Skeletal muscle satellite cell (primary cell): ENCODE results near the gene USB1.
"Not testable (repeated sequence)": the region's sequence is repeated elsewhere in the genome, so short reads cannot be mapped to it uniquely, and the experiment has no call there.

Experiments used
- H3K27me3 ChIP-seq: 2 replicates; pipeline ENCODE4 v1.7.0; 2013; ENCODE audit warnings: low read length; ENCODE audit not compliant: control insufficient read depth, insufficient read depth
- H3K36me3 ChIP-seq: 2 replicates; pipeline ENCODE4 v1.7.0; 2013; ENCODE audit warnings: mild to moderate bottlenecking, control low read depth, low read length; ENCODE audit not compliant: insufficient read depth
- H3K4me1 ChIP-seq: 2 replicates; pipeline ENCODE4 v1.7.0; 2013; ENCODE audit warnings: low read length; ENCODE audit not compliant: control insufficient read depth, insufficient read depth
- H3K4me2 ChIP-seq: 2 replicates; pipeline ENCODE4 v1.7.0; 2013; ENCODE audit warnings: mild to moderate bottlenecking, low read length
- H3K4me3 ChIP-seq: 2 replicates; pipeline ENCODE4 v1.7.0; 2013; ENCODE audit warnings: low read length
- H3K9ac ChIP-seq: 2 replicates; pipeline ENCODE4 v1.7.0; 2013; ENCODE audit warnings: mild to moderate bottlenecking, low read depth, low read length, moderate library complexity
- H3K9me3 ChIP-seq: replicated peaks from 2 replicates; pipeline ENCODE4 v1.7.0; 2013; ENCODE audit warnings: mild to moderate bottlenecking, control low read depth, low read length

USB1 gene

DNA sequence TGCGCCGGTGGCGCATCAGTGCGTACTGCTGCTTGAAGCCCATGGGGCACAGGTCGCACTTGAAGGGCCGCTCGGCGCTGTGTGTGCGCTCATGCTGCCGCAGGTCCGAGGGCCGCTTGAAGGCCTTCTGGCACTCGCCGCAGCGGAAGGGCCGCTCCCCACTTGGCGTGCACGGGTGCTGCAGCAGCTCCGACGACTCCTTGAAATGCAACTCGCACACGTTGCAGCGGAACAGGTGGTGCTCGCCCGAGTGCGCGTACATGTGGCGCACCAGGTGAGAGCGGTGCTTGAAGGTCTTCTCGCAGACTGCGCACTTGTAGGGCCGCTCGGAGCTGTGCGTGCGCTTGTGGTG lies 4.1 kb upstream of the USB1 start:
- Histone ChIP-seq H3K9ac (no peak overlapping the region), H3K4me1 (peaks cover 29% of the 10 kb centered on the region), H3K27me3 (no peaks in the 10 kb centered on the region), H3K9me3 (no peaks in the 10 kb centered on the region), H3K36me3 (peaks cover 42% of the 10 kb centered on the region), H3K4me2 (no peak overlapping the region), H3K4me3 (no peak overlapping the region)

DNA sequence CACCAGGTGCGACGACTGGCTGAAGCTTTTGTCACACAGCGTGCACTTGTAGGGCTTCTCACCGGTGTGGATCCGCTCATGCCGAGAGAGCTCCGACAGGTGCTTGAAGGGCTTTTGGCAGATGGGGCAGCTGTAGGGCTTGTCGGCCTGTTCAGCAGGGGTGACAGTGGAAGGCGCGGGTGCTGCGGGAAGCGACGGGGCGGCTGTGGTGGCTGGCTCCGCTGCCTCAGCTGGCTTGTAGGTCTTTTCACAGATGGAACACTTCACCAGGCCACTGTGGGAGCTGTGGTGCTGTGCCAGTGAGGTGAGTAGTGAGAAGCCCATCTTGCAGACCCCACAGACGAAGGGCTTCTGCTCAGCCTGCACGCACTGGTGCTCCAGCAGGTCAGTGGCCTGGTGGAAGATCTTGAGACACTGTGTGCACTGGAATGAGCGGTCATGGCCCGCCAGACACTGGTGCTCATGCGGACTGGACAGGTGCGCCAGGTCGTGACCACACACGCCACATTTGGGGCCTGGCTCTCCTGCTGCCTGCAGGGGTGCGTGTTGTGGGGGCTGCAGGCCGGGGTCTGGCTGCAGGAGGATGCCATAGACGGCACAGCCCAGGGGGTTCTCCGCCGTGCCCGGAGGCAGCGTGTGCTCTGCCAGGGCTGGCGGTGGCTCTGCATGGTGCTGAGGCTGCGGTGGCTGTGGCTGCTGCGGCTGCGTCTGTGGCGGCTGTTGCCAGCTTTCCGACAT lies 3.5 kb upstream of the USB1 start:
- H3K36me3 ChIP-seq = peaks cover 42% of the 10 kb centered on the region
- no peaks in the 10 kb centered on the region for H3K27me3 ChIP-seq
- H3K4me2 ChIP-seq = no peak overlapping the region
- no peak overlapping the region for H3K4me3 ChIP-seq
- no peak overlapping the region for H3K9ac ChIP-seq
- H3K4me1 ChIP-seq = peaks cover 31% of the 10 kb centered on the region
- H3K9me3 ChIP-seq = no peaks in the 10 kb centered on the region

DNA sequence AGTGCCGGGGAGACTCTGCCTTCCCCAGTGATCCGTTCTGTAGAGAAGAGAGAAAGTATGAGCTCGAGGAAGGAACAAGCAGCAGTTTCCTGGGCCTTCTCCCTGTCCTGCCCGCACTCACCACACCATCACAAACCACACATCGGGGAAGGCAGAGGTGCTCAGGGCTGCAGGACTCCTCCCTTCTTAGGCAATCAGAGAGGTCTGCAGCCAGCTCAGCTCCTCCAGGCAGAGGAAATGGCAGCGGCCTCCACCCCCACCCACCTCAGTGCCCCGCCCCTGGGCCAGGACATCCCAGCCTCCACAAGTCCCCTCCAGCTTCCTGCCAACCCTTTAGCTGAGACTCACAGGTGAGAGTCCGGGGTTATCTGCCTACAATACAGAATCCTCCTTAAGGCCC lies 2.7 kb upstream of the USB1 start:
- peaks cover 46% of the 10 kb centered on the region for H3K36me3 ChIP-seq
- peak overlapping the region; percentile 87 for H3K4me2 ChIP-seq
- peaks cover 31% of the 10 kb centered on the region for H3K4me1 ChIP-seq
- H3K9me3 ChIP-seq = no peaks in the 10 kb centered on the region
- no peak overlapping the region for H3K9ac ChIP-seq
- H3K27me3 ChIP-seq = no peaks in the 10 kb centered on the region
- H3K4me3 ChIP-seq = no peak overlapping the region

GRCh38 chr16:57998992-57999365 lies 2.2 kb upstream of the USB1 start:
- Histone ChIP-seq H3K27me3 (no peaks in the 10 kb centered on the region), H3K9me3 (no peaks in the 10 kb centered on the region), H3K4me2 (peak overlapping the region; percentile 87), H3K9ac (peak overlapping the region; percentile 94), H3K4me3 (peak overlapping the region; percentile 87), H3K36me3 (peaks cover 45% of the 10 kb centered on the region), H3K4me1 (peaks cover 31% of the 10 kb centered on the region)

GRCh38 chr16:57999366-57999970 lies 1.7 kb upstream of the USB1 start:
- H3K36me3 ChIP-seq = peaks cover 45% of the 10 kb centered on the region
- H3K9ac ChIP-seq = peak overlapping the region; percentile 94
- H3K27me3 ChIP-seq = no peaks in the 10 kb centered on the region
- H3K4me1 ChIP-seq = peaks cover 31% of the 10 kb centered on the region
- H3K9me3 ChIP-seq = no peaks in the 10 kb centered on the region
- H3K4me2 ChIP-seq = peak overlapping the region; percentile 87
- peak overlapping the region; percentile 87 for H3K4me3 ChIP-seq

- Histone ChIP-seq H3K9me3 (no peaks in the 10 kb centered on the region), H3K4me2 (peak within 1 kb of the TSS; percentile 100), H3K27me3 (no peaks in the 10 kb centered on the region), H3K4me1 (peaks cover 37% of the 10 kb centered on the region), H3K9ac (peak within 1 kb of the TSS; percentile 94), H3K36me3 (peaks cover 46% of the 10 kb centered on the region), H3K4me3 (peak within 1 kb of the TSS; percentile 87)
Measured at GRCh38 chr16:57999971-58000705, 1.1 kb upstream of the USB1 start, which contains the start of gene ZNF319. Gene ZNF319, minus strand, starts transcription at chr16:58000672. Its CDS starts 2,407 bp downstream, at chr16:57998265.

DNA sequence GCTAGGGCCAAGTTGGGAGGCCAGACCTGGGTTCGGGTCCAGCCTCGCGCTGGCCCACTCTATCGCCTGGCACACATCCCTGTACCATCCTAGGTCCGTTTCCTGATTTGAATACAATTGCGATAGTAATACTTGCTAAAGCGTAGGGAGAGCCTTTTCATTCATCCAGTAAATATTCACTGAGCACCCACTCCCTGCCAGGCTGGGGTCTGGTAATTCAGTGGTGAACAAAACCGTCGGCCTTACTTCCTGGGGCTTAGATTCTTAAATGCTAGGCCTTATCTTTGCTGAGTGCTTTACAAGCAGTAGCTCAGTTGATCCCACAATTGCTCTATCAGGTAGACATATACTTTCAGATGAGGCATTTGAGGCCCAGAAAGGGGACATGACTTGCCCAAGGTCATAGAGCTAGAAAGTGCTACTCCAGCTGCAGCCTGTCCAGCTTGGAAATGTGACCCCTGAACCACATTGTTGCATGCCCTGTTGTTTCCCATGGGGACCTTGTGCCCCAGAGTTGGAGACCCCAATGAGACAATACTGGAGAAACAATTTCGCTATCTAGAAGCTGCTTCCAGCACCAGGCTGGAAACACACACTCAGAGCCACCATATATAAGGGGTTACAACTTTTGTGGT lies 691 bp downstream of the USB1 start:
- Histone ChIP-seq H3K27me3 (no peaks in the 10 kb centered on the region), H3K4me1 (peaks cover 37% of the 10 kb centered on the region), H3K9me3 (no peaks in the 10 kb centered on the region), H3K9ac (peak overlapping the region; percentile 86), H3K4me3 (peak overlapping the region; percentile 87), H3K4me2 (peak overlapping the region; percentile 100), H3K36me3 (peaks cover 33% of the 10 kb centered on the region)

DNA sequence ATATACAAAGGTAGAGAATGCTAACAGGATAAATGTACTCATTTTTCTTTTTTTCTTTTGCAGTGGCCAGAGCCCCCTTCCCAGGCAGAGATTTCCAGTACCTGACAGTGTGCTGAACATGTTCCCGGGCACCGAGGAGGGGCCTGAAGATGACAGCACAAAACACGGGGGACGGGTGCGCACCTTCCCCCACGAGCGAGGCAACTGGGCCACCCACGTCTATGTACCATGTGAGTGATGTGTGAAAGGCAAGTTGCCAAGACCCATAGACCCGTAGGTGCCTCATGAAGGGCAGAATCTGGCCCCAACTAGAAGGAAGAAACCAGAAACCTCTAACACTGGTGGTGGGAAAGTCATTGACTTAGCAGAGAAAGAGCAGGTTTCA lies 1.2 kb downstream of the USB1 start:
- Histone ChIP-seq H3K4me2 (peak overlapping the region; percentile 100), H3K36me3 (peaks cover 28% of the 10 kb centered on the region), H3K4me1 (peaks cover 37% of the 10 kb centered on the region), H3K27me3 (no peaks in the 10 kb centered on the region), H3K9ac (no peak overlapping the region), H3K4me3 (no peak overlapping the region), H3K9me3 (no peaks in the 10 kb centered on the region)

DNA sequence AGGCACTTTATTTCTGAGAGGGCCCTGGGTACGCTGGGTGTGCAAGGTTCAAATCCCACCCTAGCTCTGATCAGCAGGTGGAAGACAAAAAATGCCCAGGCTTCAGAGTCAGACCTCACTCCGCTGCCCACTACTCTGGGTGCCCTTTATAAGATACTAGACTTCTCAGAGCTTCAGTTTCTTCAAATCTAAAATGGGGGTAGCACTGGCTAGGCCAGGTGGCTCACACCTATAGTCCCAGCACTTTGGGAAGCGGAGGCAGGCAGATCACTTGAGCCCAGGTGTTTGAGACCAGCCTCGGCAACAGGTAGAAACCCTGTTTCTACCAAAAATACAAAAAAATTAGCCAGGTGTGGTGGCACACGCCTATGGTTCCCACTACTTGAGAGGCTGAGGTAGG lies 1.7 kb downstream of the USB1 start:
- H3K4me2 ChIP-seq = no peak overlapping the region
- no peaks in the 10 kb centered on the region for H3K27me3 ChIP-seq
- H3K4me3 ChIP-seq = no peak overlapping the region
- peaks cover 23% of the 10 kb centered on the region for H3K36me3 ChIP-seq
- no peaks in the 10 kb centered on the region for H3K9me3 ChIP-seq
- peaks cover 37% of the 10 kb centered on the region for H3K4me1 ChIP-seq
- H3K9ac ChIP-seq = no peak overlapping the region

DNA sequence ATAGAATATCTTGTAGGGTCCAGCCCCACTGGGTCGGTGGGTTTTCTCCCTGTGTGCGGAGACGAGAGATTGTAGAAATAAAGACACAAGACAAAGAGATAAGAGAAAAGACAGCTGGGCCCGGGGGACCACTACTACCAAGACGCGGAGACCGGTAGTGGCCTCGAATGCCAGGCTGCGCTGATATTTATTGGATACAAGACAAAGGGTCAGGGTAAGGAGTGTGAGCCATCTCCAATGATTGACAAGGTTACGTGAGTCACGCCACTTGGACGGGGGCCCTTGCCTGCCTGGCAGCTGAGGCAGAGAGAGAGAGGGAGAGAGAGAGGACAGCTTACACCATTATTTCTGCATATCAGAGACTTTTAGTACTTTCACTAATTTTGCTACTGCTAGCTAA lies 3.5 kb downstream of the USB1 start:
- H3K4me3 ChIP-seq, H3K9ac ChIP-seq, H3K27me3 ChIP-seq, H3K9me3 ChIP-seq: not testable (repeated sequence)
- peak overlapping the region; percentile 62 for H3K4me2 ChIP-seq
- H3K4me1 ChIP-seq = peaks cover 19% of the 10 kb centered on the region
- H3K36me3 ChIP-seq = peaks cover 22% of the 10 kb centered on the region

- Histone ChIP-seq H3K9ac (no peak overlapping the region), H3K36me3 (peaks cover 33% of the 10 kb centered on the region), H3K4me1 (peaks cover 2% of the 10 kb centered on the region), H3K4me3 (no peak overlapping the region), H3K9me3 (no peaks in the 10 kb centered on the region), H3K27me3 (no peaks in the 10 kb centered on the region), H3K4me2 (no peak overlapping the region)
Measured at GRCh38 chr16:58009856-58010416, 8.7 kb downstream of the USB1 start.
